GM10266 (cell line): ENCODE data around the gene ORC6.

Experiments used
- DNase-seq: peaks from one replicate; pipeline ENCODE4 v3.0.0; 2012; ENCODE audit errors: extremely low spot score
- TF ChIP-seq, protein P1 (sequence below): IDR thresholded peaks from 2 replicates; pipeline ENCODE4 v1.5.1; 2012; ENCODE audit warnings: mild to moderate bottlenecking, low read depth; ENCODE audit not compliant: control insufficient read depth, insufficient read depth; ENCODE audit errors: missing control alignments

Gene ORC6

DNA sequence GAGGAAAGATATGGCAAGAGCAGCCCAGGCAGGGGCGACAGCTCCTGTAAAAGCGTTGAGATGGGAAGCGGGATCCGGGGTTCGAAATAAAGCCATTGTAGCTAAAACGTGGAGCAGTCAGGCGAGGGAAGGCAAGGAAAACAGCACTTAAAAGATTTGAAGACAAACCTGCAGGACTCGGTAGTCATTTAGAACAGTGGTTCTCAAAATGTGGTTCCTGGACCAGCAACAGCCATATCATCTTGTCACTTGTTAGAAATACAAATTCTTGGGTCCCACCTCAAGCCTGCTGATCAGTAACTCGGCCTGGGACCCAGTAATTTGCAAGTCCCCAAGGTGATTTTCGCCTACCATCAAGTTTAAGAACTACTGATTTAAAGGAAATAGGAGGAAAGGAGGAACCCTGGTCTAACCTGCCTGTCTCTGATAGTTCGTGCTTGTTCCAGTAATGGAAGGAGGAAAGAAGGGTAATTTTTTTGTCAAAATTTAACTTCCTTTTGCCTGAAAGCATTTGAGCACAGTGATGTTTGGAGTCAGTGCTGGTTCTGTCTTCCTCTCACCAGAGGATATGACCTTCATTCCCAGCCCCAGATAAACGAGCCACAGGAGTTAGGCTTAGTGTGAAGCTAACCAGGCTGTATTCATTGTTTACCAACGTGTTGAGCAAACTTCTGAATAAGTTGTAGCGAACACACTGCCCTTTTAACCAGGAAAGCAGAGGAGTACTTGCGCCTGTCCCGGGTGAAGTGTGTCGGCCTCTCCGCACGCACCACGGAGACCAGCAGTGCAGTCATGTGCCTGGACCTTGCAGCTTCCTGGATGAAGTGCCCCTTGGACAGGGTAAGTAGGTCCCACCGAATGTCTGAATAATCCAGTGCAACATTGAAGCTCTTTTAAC is 1.1 kb downstream of the ORC6 start:
- DNase-seq, result no peak
- TF ChIP-seq, protein P1, sequence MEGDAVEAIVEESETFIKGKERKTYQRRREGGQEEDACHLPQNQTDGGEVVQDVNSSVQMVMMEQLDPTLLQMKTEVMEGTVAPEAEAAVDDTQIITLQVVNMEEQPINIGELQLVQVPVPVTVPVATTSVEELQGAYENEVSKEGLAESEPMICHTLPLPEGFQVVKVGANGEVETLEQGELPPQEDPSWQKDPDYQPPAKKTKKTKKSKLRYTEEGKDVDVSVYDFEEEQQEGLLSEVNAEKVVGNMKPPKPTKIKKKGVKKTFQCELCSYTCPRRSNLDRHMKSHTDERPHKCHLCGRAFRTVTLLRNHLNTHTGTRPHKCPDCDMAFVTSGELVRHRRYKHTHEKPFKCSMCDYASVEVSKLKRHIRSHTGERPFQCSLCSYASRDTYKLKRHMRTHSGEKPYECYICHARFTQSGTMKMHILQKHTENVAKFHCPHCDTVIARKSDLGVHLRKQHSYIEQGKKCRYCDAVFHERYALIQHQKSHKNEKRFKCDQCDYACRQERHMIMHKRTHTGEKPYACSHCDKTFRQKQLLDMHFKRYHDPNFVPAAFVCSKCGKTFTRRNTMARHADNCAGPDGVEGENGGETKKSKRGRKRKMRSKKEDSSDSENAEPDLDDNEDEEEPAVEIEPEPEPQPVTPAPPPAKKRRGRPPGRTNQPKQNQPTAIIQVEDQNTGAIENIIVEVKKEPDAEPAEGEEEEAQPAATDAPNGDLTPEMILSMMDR, result no peak

DNA sequence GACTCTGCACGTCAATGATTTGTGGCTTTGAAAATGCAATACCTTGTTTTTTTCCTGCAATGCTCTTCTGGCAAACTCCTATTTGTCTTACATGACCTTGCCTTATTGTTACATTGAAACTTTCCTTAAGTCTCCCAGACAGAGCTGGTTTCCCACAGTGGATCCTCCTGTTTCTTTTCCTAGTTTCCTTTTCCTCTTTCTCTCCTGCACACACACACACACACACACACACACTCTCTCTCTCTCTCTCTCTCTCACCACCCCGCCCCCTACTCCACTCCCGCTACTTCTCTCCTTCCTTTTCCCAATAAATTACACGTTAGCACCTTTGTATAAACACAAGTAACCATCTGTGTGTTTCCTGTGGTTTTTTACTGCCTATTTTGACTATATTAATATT is 2.3 kb downstream of the ORC6 start:
- TF ChIP-seq, protein P1, result no peak
- no peak for DNase-seq

DNA sequence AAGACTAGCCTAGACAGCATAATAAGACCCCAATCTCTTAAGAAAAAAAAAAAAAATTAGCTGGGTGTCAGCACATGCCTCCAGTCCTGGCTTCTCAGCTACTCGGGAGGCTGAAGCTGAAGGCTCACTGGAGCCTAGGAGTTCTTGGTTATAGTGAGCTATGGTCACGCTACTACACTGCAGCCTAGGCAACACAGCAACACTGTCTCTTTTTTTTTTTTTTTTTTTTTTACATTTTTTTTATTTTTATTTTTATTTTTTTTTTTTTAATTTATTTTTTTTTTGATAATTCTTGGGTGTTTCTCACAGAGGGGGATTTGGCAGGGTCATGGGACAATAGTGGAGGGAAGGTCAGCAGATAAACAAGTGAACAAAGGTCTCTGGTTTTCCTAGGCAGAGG is 4.1 kb downstream of the ORC6 start:
- DNase-seq, result no peak
- TF ChIP-seq, protein P1, result no peak

DNA sequence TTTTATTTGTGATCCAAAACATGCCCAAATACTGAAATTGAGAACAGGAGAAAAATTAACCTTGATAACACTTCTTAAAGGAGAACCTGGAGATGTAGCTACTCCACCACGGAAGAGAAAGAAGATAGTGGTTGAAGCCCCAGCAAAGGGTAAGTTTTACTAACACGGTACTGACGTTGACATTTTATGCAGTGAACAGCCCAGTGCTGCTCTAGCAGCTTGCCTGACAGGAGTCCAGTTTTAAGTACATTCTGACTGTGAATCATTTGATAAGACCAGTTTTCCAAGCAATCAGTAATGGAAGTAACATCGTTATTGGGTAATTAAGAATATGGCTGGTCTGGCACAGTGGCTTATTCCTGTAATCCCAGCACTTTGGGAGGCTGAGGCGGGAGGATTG is 6.5 kb downstream of the ORC6 start:
- no peak for DNase-seq
- TF ChIP-seq, protein P1, result no peak

DNA sequence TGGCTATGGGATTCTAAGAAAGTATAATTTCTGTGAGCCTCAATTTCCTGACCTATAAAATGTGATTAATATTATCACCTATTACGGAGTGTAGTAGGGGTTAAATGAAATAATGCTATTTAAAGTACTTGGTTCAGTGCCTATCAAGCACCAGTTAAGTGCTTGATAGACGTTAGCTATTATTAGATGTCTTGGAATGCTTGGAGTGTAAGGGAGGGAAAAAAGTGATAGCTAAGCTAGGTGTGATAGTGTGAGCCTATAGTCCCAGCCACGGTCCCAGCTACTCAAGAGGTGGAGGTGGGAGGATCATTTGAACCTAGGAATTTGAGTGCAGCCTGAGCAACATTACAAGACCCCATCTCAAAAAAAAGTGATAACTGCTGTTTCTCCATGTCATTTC is 7.5 kb downstream of the ORC6 start:
- TF ChIP-seq, protein P1, result no peak
- no peak for DNase-seq

DNA sequence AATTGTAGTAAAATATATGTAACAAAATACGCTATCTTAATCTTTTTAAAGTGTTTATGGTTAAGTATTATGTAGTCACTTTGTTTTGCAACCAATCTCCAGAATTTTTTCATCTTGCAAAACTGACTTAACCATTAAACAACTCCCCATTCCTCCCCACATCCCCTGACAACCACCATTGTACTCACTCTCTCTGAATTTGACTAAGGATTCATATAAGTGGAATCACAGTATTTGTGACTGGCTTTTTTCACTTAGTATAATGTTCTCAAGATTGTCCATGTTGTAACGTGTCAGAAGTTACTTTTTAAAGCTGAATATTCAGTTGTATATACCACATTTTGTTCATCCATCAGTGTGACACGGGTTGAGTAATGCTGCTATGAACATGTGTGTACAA is 10.6 kb downstream of the ORC6 start:
- no peak for DNase-seq
- TF ChIP-seq, protein P1, result no peak

DNA sequence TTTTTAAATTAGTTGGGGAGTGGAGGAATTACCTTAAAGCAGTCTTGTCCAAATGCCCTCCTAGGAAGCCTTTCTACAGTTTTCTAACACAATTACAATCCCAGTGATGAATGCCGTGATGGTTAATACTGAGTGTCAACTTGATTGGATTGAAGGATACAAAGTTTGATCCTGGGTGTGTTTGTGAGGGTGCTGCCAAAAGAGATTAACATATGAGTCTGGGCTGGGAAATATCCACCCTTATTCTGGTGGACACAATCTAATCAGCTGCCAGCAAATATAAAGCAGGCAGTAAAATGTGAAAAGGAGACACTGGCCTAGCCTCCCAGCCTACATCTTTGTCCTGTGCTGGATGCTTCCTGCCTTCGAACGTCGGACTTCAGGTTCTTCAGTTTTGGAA is 12.2 kb downstream of the ORC6 start:
- TF ChIP-seq, protein P1, result no peak
- DNase-seq, result no peak
